T47D (cell line): ENCODE data around the gene CTNNAL1.
"Not testable (repeated sequence)": the region's sequence is repeated elsewhere in the genome, so short reads cannot be mapped to it uniquely, and the experiment has no call there.

Experiments used
- DNase-seq, 2 experiments: peaks; one replicate each; pipeline versions ENCODE4 v3.0.0 to v3.0.0-alpha.2; 2011 to 2012; ENCODE audit warnings: low read depth in 1 of 2, low spot score in 1 of 2
- JUND ChIP-seq: IDR thresholded peaks from 2 replicates; pipeline ENCODE4 v1.6.1; 2012; ENCODE audit warnings: low read depth
- in situ Hi-C: cut with HindIII; loops from 2 replicates; pipeline ENCODE4 v1.10.0; 2016; ENCODE audit warnings: low sequenced_read_pairs, low pct_unique_long_range_greater_than_20kb

The CTNNAL1 gene

DNA sequence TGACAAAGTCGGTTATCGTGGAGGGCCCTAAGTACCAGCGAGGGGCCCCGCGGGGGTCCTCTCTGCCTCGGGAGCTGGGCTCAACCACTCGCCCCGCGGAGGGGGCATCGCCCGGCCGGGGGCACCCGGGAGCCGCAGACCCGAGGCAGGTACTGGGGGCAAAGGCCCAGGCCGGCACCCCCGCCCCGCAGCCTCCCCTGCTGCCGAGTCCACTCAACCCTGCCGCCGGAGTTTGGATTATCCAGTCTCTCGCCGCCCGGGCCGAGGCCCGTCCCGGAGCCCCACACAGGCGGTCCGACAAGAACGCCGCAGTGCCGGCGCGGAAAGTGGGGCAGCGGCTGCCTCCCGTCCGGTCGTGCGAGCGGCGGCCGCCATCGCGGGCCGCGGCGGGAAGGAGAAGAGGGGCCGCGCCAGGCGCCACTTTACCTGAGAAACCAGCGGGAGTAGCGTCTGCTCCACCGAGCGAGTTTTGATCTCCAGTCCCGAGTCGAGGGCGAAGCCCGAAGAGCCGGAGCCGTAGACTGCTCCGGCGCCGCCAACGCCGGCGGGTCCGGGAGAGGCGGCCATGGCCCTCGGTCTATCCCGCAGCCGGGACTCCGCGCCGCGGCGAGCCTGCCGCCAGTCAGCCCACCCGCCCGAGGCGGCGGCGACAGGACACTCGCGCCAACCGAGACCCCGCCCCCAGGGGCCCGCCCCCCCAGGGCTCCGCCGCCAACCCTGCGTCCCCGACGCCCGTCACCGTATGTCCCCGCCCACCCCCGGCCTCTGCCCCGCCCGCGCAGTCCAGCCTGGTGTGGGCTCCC is at the start of gene CTNNAL1:
TSS of gene CTNNAL1 (minus strand) at position 624 of the 803 bp plus-strand sequence. CDS start at position 567, 57 bp downstream.
- in situ Hi-C loops, result no loop called here

DNA sequence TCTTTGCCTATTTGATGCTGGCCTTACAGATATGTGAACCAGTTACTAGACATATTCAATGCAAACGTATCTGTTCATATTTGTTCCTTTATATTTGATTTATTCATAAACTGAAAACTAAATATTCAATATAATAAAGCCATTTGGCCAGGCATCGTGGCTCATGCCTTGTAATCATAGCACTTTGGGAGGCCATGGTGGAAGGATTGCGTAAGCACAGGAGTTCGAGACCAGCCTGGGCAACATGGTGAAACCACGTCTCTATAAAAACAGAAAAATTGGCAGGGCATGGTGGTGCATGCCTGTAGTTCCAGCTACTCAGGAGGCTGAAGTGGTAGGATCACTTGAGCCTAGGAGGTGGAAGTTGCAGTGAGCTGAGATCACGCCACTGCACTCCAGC is 49.2 kb upstream of the CTNNAL1 start:
- in situ Hi-C loops, result no loop called here
- no peak for TF ChIP-seq JUND
- no peak for DNase-seq

More for the DNA sequence above, at the start of gene CTNNAL1:
- peak; percentile 88 to 89 for DNase-seq
- TF ChIP-seq JUND, result no peak

DNA sequence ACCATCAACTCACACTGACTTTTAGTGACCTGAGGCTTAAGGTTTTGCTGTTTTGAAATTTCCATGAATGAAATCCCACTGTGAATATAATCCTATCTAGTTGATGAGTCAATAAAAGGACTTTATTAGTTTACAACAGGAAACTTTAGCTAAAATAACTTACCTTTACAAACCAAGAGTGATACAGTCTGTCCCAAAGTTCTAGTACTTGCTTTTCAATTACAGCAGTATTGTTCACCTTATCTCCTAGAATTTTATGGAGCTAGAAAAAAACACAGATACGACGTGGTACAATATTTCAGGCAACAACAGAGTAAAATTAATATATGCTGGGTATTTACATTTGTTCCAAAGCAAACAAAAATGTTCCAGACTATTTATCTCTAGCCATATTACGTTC is 46.9 kb upstream of the CTNNAL1 start:
- TF ChIP-seq JUND, result no peak
- in situ Hi-C loops, result no loop called here
- DNase-seq, result no peak

- DNase-seq, in situ Hi-C loops: not testable (repeated sequence)
Measured at GRCh38 chr9:109053121-109053520, 39.8 kb upstream of the CTNNAL1 start.

DNA sequence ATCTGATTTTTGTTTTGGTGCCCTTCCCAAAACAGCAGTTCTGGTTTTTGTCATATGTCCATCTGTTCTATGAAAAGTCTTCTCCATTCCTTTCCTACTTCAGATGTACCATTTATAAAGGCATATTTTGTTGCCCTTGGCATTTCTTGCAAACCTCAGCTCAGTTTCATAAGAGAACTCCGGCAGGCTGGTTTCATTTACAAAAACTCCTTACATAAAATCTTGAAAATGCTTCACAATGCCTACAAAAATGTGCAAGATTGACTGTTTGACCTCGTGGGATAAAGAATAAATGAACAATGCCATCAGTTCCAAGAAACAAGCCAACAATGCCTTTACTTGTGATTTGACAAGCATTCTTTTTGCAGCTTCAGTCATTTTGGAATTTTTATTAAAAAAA is 39.1 kb upstream of the CTNNAL1 start:
- no peak for TF ChIP-seq JUND
- in situ Hi-C loops, result no loop called here
- no peak for DNase-seq

DNA sequence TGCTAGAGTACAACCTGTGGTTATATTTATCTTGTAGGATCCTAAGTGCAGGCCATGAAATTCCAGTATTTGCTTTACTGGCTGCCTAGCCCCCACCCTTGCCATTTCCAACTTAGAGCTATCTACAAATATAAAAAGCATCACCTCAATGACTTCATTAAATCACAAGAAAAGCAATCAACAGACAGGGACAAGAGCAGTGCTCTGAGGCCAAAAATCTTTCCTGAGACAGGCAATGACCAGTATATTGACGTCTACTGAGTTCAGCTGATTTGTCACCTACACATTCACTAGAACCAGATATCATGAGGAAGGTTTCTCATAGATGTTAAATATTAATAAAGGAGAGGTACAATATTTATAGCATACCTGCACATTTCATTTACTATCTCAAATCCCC is 38.4 kb upstream of the CTNNAL1 start:
- no peak for DNase-seq
- in situ Hi-C loops, result no loop called here
- TF ChIP-seq JUND, result no peak

GRCh38 chr9:109050444-109050843 is 37.1 kb upstream of the CTNNAL1 start:
- no peak for DNase-seq
- no peak for TF ChIP-seq JUND
- in situ Hi-C loops, result no loop called here

- in situ Hi-C loops, result no loop called here
- no peak for DNase-seq
- no peak for TF ChIP-seq JUND
Measured at GRCh38 chr9:109048822-109049221, 35.5 kb upstream of the CTNNAL1 start.

GRCh38 chr9:109047259-109047658 is 34.0 kb upstream of the CTNNAL1 start:
- TF ChIP-seq JUND, result no peak
- DNase-seq, result no peak
- in situ Hi-C loops, result no loop called here

GRCh38 chr9:109046346-109046745 is 33.0 kb upstream of the CTNNAL1 start:
- DNase-seq, result no peak
- no peak for TF ChIP-seq JUND
- in situ Hi-C loops, result no loop called here

DNA sequence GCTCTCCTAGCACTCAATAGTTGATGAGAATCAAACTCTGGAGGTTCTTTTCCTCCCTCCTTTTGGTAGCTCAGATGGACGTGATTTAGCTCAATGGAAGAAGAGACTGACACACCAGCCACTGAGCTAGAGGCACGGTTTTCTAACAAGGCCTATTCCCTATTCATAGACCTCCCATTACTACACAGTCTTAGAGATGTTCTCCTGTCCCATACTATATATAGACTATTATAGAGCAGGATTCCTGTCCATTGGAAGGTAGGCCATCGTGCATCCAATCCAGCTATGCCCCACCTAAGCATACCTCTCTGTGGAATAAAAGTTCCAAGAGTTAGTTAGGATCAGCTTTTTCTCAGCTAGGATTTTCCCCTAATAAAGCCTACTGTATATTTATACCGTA is 30.3 kb upstream of the CTNNAL1 start:
- DNase-seq, result no peak
- in situ Hi-C loops, result no loop called here
- no peak for TF ChIP-seq JUND

DNA sequence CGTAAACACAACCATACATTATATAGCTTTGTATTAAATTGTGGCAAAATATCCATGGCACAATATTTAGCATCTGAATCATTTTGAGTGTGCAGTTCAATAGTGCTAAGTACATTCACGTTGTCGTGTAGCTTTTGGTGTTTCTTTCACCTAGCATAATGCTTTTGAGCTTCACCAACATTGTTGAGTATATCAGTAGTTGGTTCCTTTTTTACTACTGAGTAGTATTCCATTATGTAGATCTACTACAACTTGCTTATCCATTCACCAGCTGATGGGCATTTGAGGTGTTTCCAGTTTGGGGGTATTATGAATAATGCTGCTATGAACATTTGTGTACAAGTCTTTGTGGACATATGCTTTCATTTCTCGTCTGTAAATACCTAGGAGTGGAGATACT is 27.3 kb upstream of the CTNNAL1 start:
- DNase-seq, result no peak
- no peak for TF ChIP-seq JUND
- in situ Hi-C loops, result no loop called here

GRCh38 chr9:109039539-109039938 is 26.2 kb upstream of the CTNNAL1 start:
- DNase-seq, result no peak
- in situ Hi-C loops, result no loop called here
- no peak for TF ChIP-seq JUND

DNA sequence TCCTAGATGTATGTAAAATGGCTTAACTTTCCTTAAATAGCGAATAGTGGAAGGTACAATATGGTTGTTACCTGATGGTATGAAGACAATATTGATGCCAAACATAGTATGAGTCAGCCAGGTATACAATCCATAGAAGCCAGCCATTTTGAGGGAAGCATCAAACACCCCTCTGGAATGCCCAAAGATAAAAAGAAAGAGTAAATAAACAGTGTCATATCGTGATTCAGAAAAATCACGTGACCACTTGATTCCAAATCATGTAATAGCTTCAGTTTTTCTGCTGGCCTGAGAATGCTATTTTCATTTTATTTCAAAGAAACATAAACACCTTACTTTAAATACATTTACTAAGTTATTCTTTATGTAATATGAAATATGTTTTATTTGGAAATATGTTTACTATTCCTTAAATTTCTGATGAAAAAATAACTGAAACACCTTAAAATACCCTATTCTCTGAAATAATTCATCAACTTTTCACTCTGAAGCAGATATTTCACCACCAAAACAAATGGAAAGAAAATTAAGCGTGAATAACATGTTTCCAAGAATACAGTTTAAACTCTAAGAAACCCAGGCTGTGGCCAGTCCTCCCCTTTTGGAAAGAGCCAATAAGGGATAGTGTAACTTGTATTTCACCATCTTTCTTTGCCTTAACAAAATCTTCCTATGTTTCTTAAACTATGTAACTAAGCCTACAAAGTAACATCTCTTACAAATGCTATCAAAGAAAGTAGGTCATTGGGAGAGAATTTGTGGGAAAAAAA is 24.8 kb upstream of the CTNNAL1 start:
- no peak for DNase-seq
- in situ Hi-C loops, result no loop called here
- TF ChIP-seq JUND, result no peak
